GM21723 (cell line): ENCODE data around the gene ATP1A4.

Source experiments
- ATAC-seq: cut with Tn5 transposase; IDR thresholded peaks from one replicate; pipeline ENCODE4 v1.9.1; 2021; ENCODE audit warnings: mild to moderate bottlenecking, moderate library complexity; ENCODE audit not compliant: unreplicated experiment

ATP1A4 gene

GRCh38 chr1:160224606-160225005 is 73.2 kb downstream of the ATP1A4 start:
- no peak for ATAC-seq

GRCh38 chr1:160225345-160225744 is 73.9 kb downstream of the ATP1A4 start:
- no peak for ATAC-seq

DNA sequence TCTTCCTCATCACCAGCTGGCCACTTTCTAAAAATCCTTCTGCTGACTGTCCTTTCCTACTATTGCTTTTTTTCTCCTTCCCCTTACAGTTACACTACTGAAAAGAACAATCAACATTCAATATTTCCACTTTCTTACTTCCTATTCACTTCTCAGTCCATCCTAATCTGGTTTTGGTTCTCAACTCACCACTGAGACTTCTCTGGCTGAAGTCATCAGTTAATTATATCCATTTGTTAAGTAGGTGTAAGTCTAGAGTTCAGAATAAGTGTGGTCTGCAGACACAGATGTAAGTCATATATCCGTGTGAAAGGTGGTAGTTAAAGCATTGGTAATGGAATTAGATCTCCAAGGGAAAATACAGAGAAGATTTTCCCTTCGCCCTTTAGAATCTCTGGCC is 75.2 kb downstream of the ATP1A4 start:
- ATAC-seq, result no peak

DNA sequence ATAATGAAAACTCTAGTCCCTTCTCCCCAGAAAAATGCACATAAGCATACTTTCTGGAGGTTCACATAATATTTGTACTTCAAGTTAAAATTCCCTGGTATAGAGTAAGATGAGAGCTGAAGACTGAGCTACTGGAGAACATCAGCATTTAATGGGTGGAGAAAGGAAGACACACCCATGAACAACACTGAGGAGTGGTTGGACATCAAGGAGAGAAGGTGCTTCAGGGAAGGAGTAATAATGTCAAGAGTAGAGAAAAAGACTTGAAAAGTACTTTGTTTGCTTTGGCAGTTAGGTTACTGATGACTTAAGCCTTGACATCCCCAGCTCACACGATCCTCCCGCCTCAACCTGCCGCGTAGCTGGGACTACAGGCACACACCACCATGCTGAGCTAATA is 75.6 kb downstream of the ATP1A4 start:
- ATAC-seq, result no peak

- no peak for ATAC-seq
These were observed 76.2 kb downstream of the ATP1A4 start for GRCh38 chr1:160227561-160227960.

- ATAC-seq, result no peak
These were observed 77.0 kb downstream of the ATP1A4 start for GRCh38 chr1:160228431-160228830.

- no peak for ATAC-seq
These were observed 81.5 kb downstream of the ATP1A4 start for GRCh38 chr1:160232911-160233310.
